HFF-Myc (cell line): ENCODE data around the gene RTKN.

Experiments
- DNase-seq: peaks from one replicate; pipeline ENCODE4 v3.0.0-alpha.2; 2011; ENCODE audit warnings: low read depth; ENCODE audit errors: extremely low read depth
- H3K4me3 ChIP-seq: replicated peaks from 2 replicates; pipeline ENCODE4 v1.5.1; 2011; ENCODE audit warnings: low read depth, mild to moderate bottlenecking, control low read depth, low read length
- TF ChIP-seq, protein P1 (sequence below): IDR thresholded peaks from 2 replicates; pipeline ENCODE4 v1.5.1; 2012; ENCODE audit warnings: mild to moderate bottlenecking, low read depth, low read length, control low read depth; ENCODE audit errors: missing control alignments

RTKN gene

DNA sequence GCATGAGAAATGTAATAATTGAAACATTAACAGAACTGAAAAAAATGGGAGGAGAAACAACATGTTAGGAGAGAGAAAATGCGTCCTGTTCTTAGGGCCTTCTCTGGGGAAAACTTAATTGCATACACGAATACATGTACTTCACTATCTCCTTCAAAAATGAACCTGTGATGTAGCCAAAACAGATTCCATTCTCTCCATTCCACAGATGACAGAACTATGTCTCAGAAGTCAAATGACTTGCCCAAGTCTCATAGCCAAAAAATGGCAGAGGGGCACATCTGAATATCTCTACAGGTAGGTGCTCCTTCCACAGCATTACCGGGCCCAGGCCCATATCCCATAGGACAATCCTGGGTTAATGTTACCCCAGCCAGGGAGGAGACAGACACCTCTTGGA is 57.7 kb downstream of the RTKN start:
- no peak for DNase-seq
- no peak overlapping the region for H3K4me3 ChIP-seq
- TF ChIP-seq, protein P1, sequence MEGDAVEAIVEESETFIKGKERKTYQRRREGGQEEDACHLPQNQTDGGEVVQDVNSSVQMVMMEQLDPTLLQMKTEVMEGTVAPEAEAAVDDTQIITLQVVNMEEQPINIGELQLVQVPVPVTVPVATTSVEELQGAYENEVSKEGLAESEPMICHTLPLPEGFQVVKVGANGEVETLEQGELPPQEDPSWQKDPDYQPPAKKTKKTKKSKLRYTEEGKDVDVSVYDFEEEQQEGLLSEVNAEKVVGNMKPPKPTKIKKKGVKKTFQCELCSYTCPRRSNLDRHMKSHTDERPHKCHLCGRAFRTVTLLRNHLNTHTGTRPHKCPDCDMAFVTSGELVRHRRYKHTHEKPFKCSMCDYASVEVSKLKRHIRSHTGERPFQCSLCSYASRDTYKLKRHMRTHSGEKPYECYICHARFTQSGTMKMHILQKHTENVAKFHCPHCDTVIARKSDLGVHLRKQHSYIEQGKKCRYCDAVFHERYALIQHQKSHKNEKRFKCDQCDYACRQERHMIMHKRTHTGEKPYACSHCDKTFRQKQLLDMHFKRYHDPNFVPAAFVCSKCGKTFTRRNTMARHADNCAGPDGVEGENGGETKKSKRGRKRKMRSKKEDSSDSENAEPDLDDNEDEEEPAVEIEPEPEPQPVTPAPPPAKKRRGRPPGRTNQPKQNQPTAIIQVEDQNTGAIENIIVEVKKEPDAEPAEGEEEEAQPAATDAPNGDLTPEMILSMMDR = no peak

- no peak overlapping the region for H3K4me3 ChIP-seq
- no peak for DNase-seq
- TF ChIP-seq, protein P1 = no peak
These were observed 58.5 kb downstream of the RTKN start for GRCh38 chr2:74383254-74383653.

DNA sequence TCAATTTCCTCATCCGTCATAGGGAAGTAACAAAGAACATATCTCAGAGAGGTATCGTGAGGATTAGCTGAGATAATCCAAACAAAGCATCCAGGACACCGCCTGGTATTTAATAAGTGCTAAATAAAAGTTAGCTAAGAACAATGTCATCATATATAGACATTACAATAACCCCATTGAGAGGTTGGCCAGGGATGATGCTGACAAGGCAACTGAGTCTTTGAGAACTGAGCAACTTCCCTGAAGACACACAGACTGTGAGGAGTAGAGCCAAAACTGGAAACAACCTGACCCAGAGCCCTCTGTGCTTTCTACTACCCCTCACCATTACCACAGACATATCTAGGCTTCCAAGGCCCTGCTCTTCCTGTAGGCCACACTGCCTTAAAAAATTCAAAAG is 60.0 kb downstream of the RTKN start:
- TF ChIP-seq, protein P1 = no peak
- H3K4me3 ChIP-seq = no peak overlapping the region
- no peak for DNase-seq

GRCh38 chr2:74379851-74380789 is 61.6 kb downstream of the RTKN start, which contains the start of gene DCTN1:
TSS of gene DCTN1 (minus strand) at chr2:74380311. CDS start at chr2:74380037, 274 bp downstream.
- DNase-seq = no peak
- TF ChIP-seq, protein P1 = no peak
- peak within 1 kb of the TSS; percentile 34 for H3K4me3 ChIP-seq

DNA sequence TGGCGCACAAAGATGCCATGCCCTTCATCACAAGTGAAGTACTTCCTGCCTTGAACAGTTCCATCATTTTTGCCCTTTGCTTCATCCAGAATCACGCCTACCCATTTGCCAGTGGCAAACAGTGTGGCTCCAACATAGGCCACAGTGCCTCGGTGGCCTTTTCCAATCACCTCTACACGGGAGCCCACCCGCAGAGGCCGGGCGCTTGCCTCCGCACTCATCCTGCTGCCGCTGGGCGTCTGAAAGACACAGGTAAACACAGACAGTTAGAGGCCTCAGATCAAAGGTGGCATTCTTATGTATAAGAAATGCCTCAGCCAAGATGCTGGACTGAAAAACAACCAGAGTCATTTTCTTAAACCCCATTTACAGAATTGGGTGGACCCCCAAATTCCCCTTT is 63.7 kb downstream of the RTKN start:
- no peak for DNase-seq
- H3K4me3 ChIP-seq = no peak overlapping the region
- TF ChIP-seq, protein P1 = no peak

DNA sequence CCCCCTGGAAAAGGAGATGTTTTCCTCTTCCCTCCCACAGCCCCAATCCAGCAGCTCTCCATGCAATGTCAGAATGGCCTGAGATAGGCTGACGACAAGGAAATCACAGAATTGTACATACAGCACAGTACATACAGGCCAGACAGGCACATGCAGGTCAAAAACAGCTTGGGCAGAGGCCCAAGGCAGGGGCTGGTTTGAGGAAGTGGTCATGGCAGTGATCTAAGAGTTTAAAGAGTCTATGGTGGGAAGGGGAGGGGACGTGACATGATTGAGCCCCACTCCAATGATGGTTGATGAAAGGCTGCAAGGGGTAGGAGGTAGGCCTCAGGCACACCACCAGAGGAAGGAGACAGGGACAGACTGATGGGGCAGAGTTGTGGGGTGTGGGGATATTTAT is 65.9 kb downstream of the RTKN start:
- H3K4me3 ChIP-seq = no peak overlapping the region
- TF ChIP-seq, protein P1 = no peak
- DNase-seq = no peak
